Omental fat pad (tissue), 4 donors: Measurements from ENCODE around the gene ZIC4. TPM values are rescaled to one million over a fixed set of nuclear protein-coding genes. Genes with fewer than 3 reads are reported as not detected.

ENCODE experiments used
- ATAC-seq: fragments of 150-250 bp; one replicate; pipeline ENCODE4 v1.9.1; 2016; ENCODE audit warnings: mild to moderate bottlenecking, moderate library complexity; ENCODE audit not compliant: low FRiP score
- DNase-seq: peaks from one replicate; pipeline ENCODE4 v3.0.0-alpha.2; 2019; ENCODE audit warnings: low spot score
- CTCF ChIP-seq, 3 donors: fragments of 450-650 bp; IDR thresholded peaks; one replicate each; pipeline ENCODE4 v1.5.1; 2016 to 2017; ENCODE audit warnings: antibody characterized with exemption in 3 of 3, mild to moderate bottlenecking in 3 of 3, moderate library complexity in 2 of 3
- total RNA-seq, 4 donors: library from RNA; depleted of rRNA; stranded (reverse); fragments of >200 nt; gene quantifications; one replicate each; pipeline ENCODE4 v1.1.0, GENCODE V29; 2016

Gene ZIC4
- total RNA-seq = not detected

DNA sequence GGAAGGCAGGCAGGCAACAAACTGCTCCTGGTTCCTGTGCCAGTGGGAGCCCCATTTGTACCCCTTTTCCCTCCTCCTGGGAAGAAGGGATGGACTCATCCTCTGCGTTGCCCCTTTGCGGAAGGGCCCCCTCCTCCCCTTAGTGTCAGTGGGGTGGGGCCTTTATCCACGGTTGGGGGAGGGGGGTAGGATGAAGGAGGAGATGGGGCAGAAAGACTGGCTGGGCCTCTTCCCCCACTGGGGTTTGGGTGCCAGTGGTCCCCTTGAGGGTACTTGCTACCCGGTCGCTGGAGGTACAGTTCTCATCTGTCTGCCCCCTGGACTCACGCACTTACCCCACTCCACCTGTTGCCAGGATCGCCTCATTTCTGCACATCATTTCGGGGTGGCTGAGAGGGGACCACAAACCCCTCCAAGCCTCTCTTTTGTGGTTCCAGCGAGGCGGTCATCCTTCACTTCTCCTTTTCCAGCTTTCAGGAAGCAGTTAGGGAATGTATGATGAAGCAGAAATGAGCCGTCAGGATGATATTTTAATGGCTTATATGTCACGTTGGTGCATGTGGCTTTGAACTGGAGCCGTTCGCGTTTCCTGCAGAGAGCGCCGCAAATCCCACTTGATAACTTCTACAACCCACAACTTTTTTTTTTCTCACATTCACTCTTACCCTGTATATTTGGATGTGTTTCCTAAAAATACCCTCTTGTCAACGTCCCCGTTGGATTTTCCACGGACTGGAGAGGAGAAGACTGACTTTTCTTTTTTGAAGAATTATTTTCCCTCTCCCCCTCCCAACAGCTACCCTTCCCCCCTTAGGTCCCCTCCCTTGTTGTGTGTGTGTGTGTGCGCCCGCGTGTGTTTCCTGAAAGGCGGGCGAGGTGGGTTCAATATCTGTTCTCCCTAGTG lies at the start of gene ZIC4:
Gene ZIC4, minus strand, starts transcription at position 516 of the 904 bp plus-strand sequence. CDS start 3,746 bp downstream, outside the sequence.
- ATAC-seq = no peak
- no peak for DNase-seq
- no peak for TF ChIP-seq CTCF (IDR thresholded peaks at IDR 0.05)

- no peak for ATAC-seq
- no peak for TF ChIP-seq CTCF (IDR thresholded peaks at IDR 0.05)
- no peak for DNase-seq
Measured at GRCh38 chr3:147449669-147450068, 43.3 kb upstream of the ZIC4 start.

DNA sequence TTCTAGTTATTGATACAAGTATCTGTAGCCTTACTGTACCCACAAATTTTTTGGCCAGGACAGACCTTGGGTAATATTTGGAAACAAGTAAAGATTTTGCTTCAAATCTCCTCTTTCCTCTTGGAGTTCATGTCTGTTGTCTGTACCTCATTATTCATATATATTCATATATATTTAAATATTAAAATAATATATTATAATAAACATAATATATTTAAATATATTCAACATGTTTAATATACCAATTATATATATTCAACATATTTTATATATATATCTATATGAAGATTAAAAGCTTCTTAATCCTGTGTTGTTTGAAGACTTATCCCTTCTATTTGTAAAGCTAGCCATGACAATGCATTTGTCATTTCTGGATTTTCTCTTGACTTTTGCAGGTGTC lies 40.9 kb upstream of the ZIC4 start:
- DNase-seq (no peak), ATAC-seq (no peak)
- TF ChIP-seq CTCF (IDR thresholded peaks at IDR 0.05) = no peak

DNA sequence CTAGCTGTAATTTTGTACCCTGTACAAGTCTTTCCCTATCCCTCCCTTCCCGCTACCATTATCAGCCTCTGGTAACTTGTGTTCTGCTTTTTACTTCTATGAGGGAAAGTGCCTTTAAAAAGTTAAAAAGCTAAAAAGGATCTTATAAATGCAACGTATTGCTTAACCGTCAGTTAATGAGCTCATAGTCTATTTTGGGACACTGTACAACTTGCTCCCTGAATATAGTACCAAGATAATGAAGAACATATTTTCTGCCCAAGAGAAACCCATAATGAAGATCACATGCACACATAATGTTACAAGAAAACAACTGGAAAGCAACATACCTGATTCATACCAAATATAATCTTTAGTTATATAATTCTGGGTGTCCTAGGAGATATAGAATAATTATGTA lies 25.4 kb upstream of the ZIC4 start:
- ATAC-seq (no peak), DNase-seq (no peak)
- no peak for TF ChIP-seq CTCF (IDR thresholded peaks at IDR 0.05)

DNA sequence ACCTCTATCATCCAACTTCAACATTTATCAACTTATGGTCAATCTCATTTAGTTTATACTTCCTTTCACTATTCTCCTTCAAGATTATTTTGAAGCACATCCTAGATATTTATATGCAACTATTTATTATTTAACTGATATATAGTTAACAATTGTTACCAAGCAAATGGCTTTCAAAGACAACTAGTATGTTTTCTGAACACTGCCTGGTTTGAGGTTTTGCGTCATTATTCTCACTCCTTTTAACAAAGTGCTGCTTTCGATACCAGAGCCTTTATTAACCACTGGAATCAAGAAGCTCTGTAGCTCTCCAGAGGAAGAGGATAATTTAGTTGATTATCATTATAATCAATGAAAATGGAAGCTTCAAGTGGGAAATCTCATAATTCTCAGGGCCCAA lies 22.4 kb upstream of the ZIC4 start:
- TF ChIP-seq CTCF (IDR thresholded peaks at IDR 0.05) = no peak
- DNase-seq = no peak
- no peak for ATAC-seq

GRCh38 chr3:147428326-147428725 lies 22.0 kb upstream of the ZIC4 start:
- no peak for ATAC-seq
- no peak for TF ChIP-seq CTCF (IDR thresholded peaks at IDR 0.05)
- no peak for DNase-seq

DNA sequence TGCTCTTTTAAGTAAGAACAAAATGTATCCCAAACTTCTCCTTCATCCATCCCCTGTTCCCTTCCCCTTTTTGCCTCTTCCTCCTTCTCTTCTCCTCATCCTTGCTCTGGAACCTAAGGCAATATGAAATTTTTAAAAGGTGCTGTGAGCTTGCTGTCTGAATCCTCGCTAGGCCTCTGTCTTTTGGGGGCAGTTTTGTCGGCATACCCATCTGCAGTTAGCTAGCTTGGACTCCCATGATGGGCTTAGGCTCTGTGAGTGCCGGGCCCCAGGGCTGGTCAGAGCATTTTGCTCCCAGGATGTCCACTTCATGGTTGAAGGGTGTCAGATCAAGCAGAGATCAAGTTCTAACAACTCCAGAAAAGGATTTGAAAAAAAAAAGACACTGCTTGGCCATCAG lies 21.4 kb upstream of the ZIC4 start:
- TF ChIP-seq CTCF (IDR thresholded peaks at IDR 0.05) = no peak
- no peak for ATAC-seq
- no peak for DNase-seq
